Erythroblast (primary cell): ENCODE results near the gene SSU72.

Source experiments
- GATA1 ChIP-seq: IDR thresholded peaks from 2 replicates; pipeline ENCODE4 v1.6.1; 2011; ENCODE audit warnings: low read depth, mild to moderate bottlenecking, control low read depth, low read length, moderate library complexity
- POLR2A ChIP-seq: IDR thresholded peaks from 2 replicates; pipeline ENCODE4 v1.6.1; 2011; ENCODE audit warnings: mild to moderate bottlenecking, low read length

- TF ChIP-seq POLR2A (no peak), GATA1 (no peak)
These were observed 16.1 kb downstream of the SSU72 start for GRCh38 chr1:1558591-1558990.
